ENCODE data around the gene SMAD3.

The SMAD3 gene

DNA sequence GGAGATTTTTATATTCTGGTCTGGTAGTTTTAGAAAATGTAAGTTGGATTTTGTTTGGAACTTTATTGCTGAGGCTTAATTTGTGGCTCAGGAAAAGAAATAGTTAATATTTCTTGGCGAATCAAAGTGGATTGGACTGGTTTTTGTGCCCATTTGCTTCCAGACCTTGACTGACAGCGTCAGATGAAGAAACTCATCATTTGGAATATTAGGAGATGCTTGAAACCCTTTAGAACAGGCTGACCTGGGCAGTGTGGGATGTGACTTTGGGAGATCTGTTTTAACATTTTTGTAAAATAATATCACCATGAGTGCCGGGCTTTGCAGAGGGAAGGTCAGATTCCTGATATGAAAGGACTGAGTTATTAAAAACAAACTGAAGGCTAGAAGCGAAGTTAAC lies 106.1 kb downstream of the SMAD3 start:
- H3K27ac ChIP-seq, result no peak overlapping the region
- ChIA-PET POLR2A (ENCODE audit: low non-redundant PET) (no interaction called here), CTCF (no interaction called here)
- no peak for DNase-seq (ENCODE audit: low spot score)
- TF ChIP-seq, protein P1, sequence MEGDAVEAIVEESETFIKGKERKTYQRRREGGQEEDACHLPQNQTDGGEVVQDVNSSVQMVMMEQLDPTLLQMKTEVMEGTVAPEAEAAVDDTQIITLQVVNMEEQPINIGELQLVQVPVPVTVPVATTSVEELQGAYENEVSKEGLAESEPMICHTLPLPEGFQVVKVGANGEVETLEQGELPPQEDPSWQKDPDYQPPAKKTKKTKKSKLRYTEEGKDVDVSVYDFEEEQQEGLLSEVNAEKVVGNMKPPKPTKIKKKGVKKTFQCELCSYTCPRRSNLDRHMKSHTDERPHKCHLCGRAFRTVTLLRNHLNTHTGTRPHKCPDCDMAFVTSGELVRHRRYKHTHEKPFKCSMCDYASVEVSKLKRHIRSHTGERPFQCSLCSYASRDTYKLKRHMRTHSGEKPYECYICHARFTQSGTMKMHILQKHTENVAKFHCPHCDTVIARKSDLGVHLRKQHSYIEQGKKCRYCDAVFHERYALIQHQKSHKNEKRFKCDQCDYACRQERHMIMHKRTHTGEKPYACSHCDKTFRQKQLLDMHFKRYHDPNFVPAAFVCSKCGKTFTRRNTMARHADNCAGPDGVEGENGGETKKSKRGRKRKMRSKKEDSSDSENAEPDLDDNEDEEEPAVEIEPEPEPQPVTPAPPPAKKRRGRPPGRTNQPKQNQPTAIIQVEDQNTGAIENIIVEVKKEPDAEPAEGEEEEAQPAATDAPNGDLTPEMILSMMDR (conservative IDR thresholded peaks at IDR 0.05; ENCODE audit: low read depth), result no peak

DNA sequence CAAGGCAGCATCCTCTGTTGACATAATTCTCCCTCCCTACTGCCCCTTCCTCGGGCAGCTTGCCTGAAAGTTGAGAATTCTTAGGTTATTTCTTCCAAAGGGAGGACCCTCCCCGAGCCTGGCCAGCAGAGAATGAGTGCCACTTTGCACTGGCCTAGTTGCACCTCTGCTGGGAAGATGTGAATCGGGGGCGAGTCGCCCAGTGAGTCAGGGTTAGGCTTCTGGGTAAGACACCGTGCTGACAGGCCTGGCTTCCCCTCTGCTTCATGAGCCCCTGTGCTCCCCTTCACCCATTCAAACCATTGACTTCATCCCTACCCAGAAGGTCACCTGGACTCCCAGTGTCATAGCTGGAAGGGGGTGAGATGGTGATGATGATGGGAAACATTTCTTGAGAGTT lies 106.8 kb downstream of the SMAD3 start:
- POLR2A ChIA-PET (ENCODE audit: low non-redundant PET), result no interaction called here
- CTCF ChIA-PET, result no interaction called here
- no peak overlapping the region; the same call in 1 of the 2 replicates for H3K27ac ChIP-seq
- TF ChIP-seq, protein P1 (conservative IDR thresholded peaks at IDR 0.05; ENCODE audit: low read depth), result no peak
- DNase-seq (ENCODE audit: low spot score), result no peak

DNA sequence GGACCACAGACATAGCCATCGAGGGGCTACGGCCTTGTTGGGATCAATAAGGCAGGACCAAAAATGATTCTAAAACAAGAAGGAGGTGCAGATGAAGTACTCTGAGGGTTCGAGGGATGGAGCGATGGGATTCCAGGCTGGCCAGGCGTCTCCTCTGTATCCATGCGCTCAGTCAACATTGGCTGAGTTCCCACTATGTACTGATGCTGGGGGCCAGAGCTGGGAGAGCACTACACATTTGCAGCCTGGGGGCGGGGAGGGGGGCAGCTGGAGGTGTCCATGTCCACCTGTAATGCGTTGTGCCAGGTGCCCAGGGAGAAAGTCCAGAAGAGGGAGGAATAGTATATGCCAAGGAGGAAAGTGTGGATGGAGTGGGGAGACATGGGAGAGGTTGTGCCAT lies 107.6 kb downstream of the SMAD3 start:
- ChIA-PET POLR2A (ENCODE audit: low non-redundant PET) (no interaction called here), CTCF (no interaction called here)
- TF ChIP-seq, protein P1 (conservative IDR thresholded peaks at IDR 0.05; ENCODE audit: low read depth), result no peak
- no peak for DNase-seq (ENCODE audit: low spot score)
- peak overlapping the region; percentile 91; the same call in 1 of the 2 replicates for H3K27ac ChIP-seq

DNA sequence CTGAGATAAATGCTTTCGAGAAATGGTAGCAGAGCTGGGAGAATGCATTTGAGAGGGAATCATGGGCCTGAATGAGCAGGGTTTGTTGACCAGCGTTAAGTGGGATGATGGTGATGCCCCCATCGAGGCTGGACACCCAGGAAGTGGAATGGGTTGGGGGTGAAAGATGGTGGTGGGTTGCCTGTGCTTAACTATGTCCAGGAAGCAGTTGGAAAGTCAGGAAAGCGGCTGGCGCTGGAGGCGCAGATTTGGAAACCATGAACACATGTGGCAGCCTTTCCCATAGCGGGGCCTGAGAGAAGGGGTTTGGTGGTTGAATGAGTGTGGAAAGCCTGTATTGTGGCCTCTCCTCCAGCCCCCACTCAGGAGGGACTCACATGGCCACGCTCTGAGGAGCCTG lies 108.4 kb downstream of the SMAD3 start:
- POLR2A ChIA-PET (ENCODE audit: low non-redundant PET), result no interaction called here
- CTCF ChIA-PET, result no interaction called here

DNA sequence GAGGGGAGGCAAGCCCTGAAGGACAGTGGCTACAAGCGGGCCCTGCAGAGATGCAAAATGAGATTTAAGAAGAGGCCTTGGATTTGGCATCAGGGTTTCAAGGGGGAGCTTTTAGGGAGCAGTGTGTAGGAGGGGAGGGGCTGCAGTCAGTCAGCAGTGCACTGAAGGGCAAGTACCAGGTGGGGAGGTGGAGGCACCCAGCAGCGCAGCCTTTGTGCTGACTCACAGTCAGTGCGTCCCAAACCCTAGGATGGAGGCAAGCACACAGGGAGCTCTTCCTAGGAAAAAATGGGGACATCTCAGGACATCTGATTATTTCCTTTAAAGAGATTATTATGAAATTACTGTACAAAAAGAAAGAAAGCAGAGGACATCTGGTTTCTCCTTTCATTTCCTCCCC lies 109.0 kb downstream of the SMAD3 start:
- ChIA-PET CTCF (no interaction called here), POLR2A (ENCODE audit: low non-redundant PET) (no interaction called here)
- no peak for DNase-seq (ENCODE audit: low spot score)
- TF ChIP-seq, protein P1 (conservative IDR thresholded peaks at IDR 0.05; ENCODE audit: low read depth), result no peak
- peak overlapping the region; percentile 91 for H3K27ac ChIP-seq

More for the DNA sequence above, 108.4 kb downstream of the SMAD3 start:
- TF ChIP-seq, protein P1 (conservative IDR thresholded peaks at IDR 0.05; ENCODE audit: low read depth), result no peak
- DNase-seq (ENCODE audit: low spot score), result no peak
- peak overlapping the region; percentile 91 for H3K27ac ChIP-seq

DNA sequence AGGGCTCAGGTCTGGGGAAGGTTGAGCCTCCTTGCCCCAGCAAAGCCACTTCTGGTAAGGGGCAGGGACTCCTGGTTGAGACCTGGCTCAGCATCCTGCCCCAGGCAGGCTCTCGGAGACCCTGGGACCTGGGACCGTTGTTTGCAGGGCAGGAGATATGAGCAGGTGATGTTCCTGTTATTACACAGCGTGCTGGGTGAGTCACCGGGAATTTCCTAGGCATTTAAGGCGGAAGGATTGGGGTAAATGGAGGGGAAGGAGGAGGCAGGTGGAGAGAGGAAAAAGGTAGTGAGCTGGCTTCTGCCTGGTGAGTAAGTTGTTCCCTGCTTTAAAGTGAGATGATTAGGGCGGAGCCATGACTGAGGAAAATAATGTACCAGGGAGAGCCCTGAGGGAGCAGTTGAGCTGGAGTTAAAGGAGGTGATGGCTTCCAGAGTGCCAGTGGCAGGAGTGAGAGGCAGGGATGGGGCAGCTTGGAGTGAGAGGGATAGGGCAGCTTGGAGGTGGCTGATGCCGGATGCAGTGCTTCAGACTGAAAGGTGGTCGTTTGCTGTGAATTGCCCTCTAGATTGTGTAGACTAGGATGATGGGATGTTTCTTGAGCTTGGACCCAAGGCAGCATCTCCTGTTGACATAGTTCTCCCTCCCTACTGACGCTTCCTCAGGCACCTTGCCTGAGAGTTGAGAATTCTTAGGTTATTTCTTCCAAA lies 109.6 kb downstream of the SMAD3 start:
- ChIA-PET POLR2A (ENCODE audit: low non-redundant PET) (no interaction called here), CTCF (interaction anchor here (0.5 to 0.7 kb wide), 3 partner anchors 9 to 167 kb away, joined by 3 read pairs; no protein-coding TSS in a partner anchor)
- peak overlapping the region; percentile 91 for H3K27ac ChIP-seq
- DNase-seq (ENCODE audit: low spot score), result peak; percentile 98
- TF ChIP-seq, protein P1 (conservative IDR thresholded peaks at IDR 0.05; ENCODE audit: low read depth), result no peak
